Mammary epithelial cell (primary cell): Measurements from ENCODE around the gene TCIRG1.

Experiments used
- EZH2 ChIP-seq: IDR thresholded peaks from 2 replicates; pipeline ENCODE4 v1.6.1; 2012; ENCODE audit warnings: low read length, inconsistent platforms, borderline replicate concordance
- TF ChIP-seq, protein P1 (sequence below), 2 donors: IDR thresholded peaks in 1 of 2; conservative IDR thresholded peaks in 1 of 2; 2 replicates each; pipeline ENCODE4 v1.5.1; 2011 to 2012; ENCODE audit warnings: inconsistent platforms in 2 of 2, low read length in 2 of 2, mild to moderate bottlenecking in 2 of 2, control low read depth in 1 of 2, low read depth in 1 of 2; ENCODE audit not compliant: insufficient read depth in 1 of 2; ENCODE audit errors: extremely low read depth in 1 of 2

DNA sequence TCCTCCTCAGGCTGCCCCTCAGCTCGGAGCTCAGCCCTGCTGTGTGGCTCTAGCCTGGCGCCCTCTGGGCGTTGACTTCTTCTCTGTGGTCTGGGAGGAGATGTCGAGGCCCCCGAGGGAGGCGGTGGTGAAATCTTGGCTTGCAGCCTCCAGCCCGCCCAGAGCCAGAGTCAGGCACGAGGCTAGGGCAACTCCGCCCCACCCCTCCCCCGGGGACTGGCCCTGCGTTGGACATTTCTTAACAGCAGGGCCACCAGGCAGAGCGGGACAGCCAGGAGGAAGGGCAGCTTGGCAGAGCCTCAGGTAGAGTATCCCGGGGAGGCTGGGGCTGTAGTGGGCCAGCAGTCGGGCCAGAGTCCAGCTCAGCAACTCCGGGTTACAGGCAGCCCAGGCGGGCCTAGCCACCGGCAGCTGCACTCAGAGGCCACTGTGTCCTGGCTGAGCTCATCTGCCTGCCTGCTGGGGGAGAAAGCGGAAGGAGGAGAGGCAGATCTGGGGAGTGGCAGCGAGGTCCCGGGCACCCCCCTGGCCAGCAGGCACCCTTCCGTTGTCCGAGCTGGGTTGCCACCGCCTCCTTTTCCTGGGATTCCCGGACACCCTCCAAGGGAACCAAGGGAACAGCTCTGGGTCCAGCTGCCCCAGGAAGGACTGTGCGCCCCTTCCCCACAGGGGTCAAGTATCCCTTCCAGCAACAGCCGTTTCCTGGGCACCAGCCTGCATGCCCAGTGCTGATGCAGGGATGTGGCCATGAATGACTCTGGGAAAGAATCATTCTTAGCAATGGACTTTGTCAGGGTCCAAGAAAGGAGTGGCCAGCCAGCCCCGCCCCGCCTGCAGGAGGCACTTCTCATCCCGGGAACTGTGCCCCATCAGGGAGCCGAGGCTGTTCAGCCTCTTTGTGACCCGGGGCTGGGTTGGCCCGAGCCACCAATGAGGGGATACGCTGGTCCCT is 28.5 kb upstream of the TCIRG1 start, which contains the start of gene ALDH3B1:
- TF ChIP-seq, protein P1, sequence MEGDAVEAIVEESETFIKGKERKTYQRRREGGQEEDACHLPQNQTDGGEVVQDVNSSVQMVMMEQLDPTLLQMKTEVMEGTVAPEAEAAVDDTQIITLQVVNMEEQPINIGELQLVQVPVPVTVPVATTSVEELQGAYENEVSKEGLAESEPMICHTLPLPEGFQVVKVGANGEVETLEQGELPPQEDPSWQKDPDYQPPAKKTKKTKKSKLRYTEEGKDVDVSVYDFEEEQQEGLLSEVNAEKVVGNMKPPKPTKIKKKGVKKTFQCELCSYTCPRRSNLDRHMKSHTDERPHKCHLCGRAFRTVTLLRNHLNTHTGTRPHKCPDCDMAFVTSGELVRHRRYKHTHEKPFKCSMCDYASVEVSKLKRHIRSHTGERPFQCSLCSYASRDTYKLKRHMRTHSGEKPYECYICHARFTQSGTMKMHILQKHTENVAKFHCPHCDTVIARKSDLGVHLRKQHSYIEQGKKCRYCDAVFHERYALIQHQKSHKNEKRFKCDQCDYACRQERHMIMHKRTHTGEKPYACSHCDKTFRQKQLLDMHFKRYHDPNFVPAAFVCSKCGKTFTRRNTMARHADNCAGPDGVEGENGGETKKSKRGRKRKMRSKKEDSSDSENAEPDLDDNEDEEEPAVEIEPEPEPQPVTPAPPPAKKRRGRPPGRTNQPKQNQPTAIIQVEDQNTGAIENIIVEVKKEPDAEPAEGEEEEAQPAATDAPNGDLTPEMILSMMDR (conservative IDR thresholded peaks at IDR 0.05 in 1 of 2, IDR thresholded peaks at IDR 0.05 in 1 of 2; ENCODE audit: extremely low read depth in 1 of 2, insufficient read depth in 1 of 2, low read depth in 1 of 2, low read length in 2 of 2): no peak
- TF ChIP-seq EZH2: no peak
